ENCODE data around the gene ZHX3.

Gene ZHX3

DNA sequence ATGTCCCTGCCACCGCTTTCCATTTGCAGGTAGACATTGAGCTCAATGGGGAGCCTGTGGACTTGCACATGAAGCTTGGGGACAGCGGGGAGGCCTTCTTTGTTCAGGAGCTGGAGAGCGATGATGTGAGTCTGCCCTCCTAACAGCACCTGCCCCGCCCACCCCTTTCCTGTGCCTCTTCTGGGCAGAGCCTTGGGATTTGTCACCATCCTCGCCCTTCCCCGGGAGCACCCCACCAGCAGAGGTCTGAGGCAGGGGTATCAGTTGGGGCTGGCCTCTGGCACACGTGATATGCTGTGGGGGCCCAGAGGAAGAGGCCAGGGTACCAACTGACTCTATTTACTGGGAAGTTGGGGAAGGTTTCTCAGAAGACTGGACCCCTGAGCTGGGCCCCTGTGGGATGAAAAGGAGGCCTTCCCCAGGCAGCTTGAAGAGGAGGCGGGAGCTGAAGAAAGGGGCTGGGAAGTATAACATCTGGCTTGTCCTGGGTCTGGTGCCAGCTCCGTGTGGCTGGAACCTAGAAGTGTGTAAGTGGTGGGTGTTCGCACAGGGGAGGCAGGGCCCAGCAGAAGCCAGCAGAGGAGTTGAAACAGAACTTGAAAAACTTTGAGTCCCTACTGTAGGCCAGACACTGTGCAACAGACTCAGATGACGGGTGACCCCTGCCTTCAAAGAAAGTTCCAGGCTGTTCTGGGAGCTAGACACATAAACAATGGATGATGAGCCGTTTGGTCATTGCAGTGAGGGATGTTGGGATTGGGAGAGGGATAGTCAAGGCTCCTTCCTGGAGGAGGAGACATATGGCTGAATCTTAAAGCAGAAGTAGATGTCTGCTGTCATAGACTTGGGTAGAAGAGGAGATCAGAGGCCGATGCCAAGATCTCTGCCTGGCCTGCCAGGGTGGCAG, 30.2 kb upstream of the ZHX3 start:
- H3K27ac ChIP-seq: no peak overlapping the region
- TF ChIP-seq ZFX (IDR thresholded peaks at IDR 0.05; ENCODE audit: borderline replicate concordance): no peak
- TF ChIP-seq, protein P1, sequence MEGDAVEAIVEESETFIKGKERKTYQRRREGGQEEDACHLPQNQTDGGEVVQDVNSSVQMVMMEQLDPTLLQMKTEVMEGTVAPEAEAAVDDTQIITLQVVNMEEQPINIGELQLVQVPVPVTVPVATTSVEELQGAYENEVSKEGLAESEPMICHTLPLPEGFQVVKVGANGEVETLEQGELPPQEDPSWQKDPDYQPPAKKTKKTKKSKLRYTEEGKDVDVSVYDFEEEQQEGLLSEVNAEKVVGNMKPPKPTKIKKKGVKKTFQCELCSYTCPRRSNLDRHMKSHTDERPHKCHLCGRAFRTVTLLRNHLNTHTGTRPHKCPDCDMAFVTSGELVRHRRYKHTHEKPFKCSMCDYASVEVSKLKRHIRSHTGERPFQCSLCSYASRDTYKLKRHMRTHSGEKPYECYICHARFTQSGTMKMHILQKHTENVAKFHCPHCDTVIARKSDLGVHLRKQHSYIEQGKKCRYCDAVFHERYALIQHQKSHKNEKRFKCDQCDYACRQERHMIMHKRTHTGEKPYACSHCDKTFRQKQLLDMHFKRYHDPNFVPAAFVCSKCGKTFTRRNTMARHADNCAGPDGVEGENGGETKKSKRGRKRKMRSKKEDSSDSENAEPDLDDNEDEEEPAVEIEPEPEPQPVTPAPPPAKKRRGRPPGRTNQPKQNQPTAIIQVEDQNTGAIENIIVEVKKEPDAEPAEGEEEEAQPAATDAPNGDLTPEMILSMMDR (IDR thresholded peaks at IDR 0.05): no peak

DNA sequence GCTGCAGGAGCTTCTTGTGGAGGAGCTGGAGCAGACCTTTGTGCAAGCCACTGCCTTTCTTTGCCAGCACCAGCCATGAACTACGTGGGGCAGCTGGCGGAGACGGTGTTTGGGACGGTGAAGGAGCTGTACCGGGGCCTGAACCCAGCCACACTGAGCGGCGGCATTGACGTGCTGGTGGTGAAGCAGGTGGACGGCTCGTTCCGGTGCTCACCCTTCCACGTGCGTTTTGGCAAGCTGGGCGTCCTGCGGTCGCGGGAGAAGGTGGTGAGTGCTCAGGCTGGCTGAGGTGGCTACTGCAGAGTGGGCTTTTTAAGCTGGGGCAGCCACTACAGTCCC, 28.2 kb upstream of the ZHX3 start:
- H3K27ac ChIP-seq: no peak overlapping the region
- TF ChIP-seq, protein P1 (IDR thresholded peaks at IDR 0.05): no peak
- no peak for TF ChIP-seq ZFX (IDR thresholded peaks at IDR 0.05; ENCODE audit: borderline replicate concordance)

DNA sequence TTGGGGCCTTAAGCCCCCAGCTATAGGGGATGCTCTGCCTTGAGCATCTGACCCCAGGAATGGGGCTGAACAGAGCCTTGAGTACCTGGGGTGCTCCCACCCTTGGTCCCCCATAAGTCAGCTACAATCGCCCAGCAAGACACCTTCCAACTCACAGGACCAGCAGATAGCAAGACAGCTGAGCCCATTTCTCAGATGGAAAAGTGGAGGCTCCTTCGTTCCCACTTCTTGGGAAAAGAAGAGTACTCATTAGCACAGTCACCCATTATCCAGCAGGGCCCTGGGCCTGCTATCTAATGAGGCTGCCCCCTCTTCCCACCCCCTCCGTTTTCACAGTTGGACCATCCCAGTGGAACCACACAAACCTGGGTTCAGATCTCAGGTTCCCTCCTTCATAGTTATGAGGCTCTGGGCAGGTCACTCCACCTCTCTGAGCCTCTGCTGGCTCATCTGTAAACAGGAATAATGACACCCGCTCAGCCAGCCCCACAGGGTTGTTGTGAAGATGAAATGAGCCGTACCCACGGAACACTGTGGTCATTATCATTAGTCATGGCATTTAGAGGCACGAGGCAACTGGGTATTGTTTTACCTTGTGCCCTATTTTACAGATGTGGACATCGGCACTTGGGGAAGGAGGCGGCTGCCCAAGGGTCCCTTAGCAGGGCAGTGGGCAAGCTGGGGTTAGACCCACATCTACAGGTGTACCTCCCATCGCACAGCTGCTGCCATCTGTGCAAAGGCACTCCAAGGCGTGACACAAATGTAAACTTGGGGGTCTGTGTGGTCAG, 27.6 kb upstream of the ZHX3 start:
- TF ChIP-seq ZFX (IDR thresholded peaks at IDR 0.05; ENCODE audit: borderline replicate concordance): no peak
- TF ChIP-seq, protein P1 (IDR thresholded peaks at IDR 0.05): no peak
- H3K27ac ChIP-seq: no peak overlapping the region

DNA sequence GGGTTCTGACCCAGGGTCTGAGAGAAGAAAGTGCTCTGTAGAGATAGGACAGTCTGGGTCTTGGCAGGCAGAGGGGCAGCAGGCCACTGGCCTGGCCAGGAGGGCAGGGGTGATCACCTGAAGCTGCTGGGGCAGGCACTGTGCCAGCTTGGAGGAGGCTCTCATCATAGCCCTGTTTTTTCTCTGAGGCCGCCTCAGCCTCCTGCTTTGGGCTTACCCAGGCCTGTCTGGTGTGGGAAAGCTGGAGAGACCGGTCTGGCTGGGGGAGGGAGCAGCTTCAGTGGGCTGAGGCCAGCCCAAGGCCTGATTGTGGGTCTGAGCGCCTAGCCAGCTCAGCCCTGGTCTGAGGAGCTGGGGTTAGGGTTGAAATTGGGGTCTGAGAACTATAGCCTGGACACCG, 26.9 kb upstream of the ZHX3 start:
- TF ChIP-seq, protein P1 (IDR thresholded peaks at IDR 0.05): no peak
- TF ChIP-seq ZFX (IDR thresholded peaks at IDR 0.05; ENCODE audit: borderline replicate concordance): no peak
- H3K27ac ChIP-seq: no peak overlapping the region

DNA sequence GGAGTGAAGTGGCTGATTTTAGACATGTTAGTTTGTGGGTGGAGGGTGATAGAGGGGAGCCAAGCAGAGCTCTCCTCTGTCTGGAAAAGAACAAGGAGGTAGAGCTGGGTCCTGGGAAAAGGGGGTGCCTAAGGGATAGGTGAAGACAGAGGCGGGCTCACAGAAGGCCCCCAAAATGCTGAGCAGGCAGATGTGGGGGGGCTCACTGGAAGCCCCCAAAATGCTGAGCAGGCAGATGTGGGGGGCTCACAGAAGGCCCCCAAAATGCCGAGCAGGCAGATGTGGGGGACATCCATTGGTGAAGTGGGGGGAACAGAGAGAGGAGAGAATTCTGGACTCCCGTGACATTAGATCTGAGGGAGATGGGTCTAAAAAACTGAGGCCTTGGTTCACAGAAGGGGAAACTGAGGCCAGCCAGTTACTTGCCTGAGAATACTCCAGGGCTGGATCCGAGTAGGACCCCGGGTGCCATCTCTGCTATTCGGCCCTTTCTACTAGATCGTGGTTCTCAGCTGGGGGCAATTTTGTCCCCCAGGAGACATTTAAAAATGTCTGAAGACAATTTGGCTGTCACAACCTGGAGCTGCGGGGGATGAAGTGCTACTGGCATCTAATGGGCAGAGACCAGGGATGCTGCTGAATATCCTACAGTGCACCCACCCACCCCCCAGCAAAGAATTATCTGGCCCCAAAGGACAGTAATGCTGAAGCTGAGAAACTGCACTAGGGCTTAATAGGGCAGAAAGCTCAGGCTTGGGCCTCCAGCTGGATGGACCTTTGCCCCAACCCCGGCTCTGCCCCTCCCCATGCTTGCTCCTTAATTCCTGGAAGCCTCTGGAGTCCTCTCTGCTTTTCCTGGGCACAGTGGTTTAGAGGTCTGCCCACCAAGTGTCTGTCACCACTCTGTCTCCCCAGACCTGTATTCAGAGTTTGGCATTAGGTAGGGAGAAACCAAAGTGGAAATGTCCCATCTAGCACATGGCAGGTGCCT, 25.2 kb upstream of the ZHX3 start:
- H3K27ac ChIP-seq: no peak overlapping the region
- no peak for TF ChIP-seq ZFX (IDR thresholded peaks at IDR 0.05; ENCODE audit: borderline replicate concordance)
- TF ChIP-seq, protein P1 (IDR thresholded peaks at IDR 0.05): no peak

DNA sequence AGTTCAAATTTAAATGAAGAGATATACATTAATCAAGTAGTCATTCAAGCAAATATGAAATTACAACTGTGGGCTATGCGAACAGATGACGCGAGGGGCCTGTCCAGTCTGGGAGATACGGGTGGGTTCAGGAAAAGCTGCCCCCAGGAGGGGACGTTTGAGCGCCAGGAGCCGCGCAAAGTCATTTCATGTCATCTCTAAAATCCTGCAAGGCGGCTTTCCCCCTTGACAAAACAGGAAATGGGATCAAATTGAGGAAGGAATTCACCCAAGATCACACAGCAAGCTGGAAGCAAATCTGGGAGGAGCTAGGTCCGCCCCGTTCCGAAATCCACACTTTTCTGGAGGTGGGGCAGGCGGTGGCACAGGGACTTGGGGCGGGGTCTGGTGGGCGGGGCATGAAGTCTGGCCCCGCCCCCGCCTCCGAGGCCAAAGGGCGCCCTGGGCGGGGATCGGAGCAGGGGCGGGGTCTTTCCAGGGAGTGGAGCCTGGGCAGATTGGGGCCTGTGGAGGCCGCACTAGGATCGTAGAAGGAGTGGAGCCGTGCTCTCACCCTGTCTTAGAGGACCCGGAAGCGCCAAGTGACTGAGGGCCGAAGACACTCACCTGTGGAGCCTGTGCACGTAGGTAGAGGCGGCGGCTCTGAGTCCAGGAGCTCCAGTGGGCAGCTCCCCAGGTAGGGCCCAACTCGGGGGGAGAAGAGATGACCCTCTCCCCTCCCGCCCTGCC, 23.0 kb upstream of the ZHX3 start, which contains the start of gene LPIN3:
TSS of gene LPIN3 (plus strand) at position 495 of the 729 bp plus-strand sequence. CDS start 4,983 bp downstream, outside the sequence.
- TF ChIP-seq, protein P1 (IDR thresholded peaks at IDR 0.05): peak; percentile 72
- no peak for TF ChIP-seq ZFX (IDR thresholded peaks at IDR 0.05; ENCODE audit: borderline replicate concordance)
- H3K27ac ChIP-seq: peak within 1 kb of the TSS; percentile 63

Measured in 22Rv1 (cell line).